ENCODE results near the gene ZNF804B. TPM values are rescaled to one million over a fixed set of nuclear protein-coding genes. Genes with fewer than 3 reads are reported as not detected.
"Not testable (repeated sequence)": the region's sequence is repeated elsewhere in the genome, so short reads cannot be mapped to it uniquely, and the experiment has no call there.

The ZNF804B gene
- total RNA-seq, 1 donor from 2014 or later: not detected

- no peaks in the 10 kb centered on the region for H3K36me3 ChIP-seq
- ATAC-seq: no peak
- no peak overlapping the region for H3K4me3 ChIP-seq
- H3K27ac ChIP-seq: no peak overlapping the region
- no peak for DNase-seq
- TF ChIP-seq CTCF (IDR thresholded peaks at IDR 0.05): no peak
- H3K27me3 ChIP-seq (ENCODE audit: low read depth): no peaks in the 10 kb centered on the region
- intact Hi-C loops (cut with DNase I): no loop called here
- no peaks in the 10 kb centered on the region for H3K9me3 ChIP-seq
- no peaks in the 10 kb centered on the region for H3K4me1 ChIP-seq
Observed at GRCh38 chr7:89182116-89182515, 422.6 kb downstream of the ZNF804B start.

GRCh38 chr7:89183712-89184111 lies 424.2 kb downstream of the ZNF804B start:
- no peak overlapping the region for H3K27ac ChIP-seq
- H3K36me3 ChIP-seq: no peaks in the 10 kb centered on the region
- no peaks in the 10 kb centered on the region for H3K4me1 ChIP-seq
- DNase-seq (no peak), ATAC-seq (no peak)
- intact Hi-C loops (cut with DNase I): no loop called here
- no peak overlapping the region for H3K4me3 ChIP-seq
- no peaks in the 10 kb centered on the region for H3K27me3 ChIP-seq (ENCODE audit: low read depth)
- TF ChIP-seq CTCF (IDR thresholded peaks at IDR 0.05): no peak
- H3K9me3 ChIP-seq: no peaks in the 10 kb centered on the region

GRCh38 chr7:89200758-89201157 lies 441.3 kb downstream of the ZNF804B start:
- H3K4me1 ChIP-seq: no peaks in the 10 kb centered on the region
- no peak overlapping the region for H3K4me3 ChIP-seq
- no peaks in the 10 kb centered on the region for H3K9me3 ChIP-seq
- no peaks in the 10 kb centered on the region for H3K36me3 ChIP-seq
- DNase-seq (no peak), ATAC-seq (no peak)
- H3K27me3 ChIP-seq (ENCODE audit: low read depth): no peaks in the 10 kb centered on the region
- intact Hi-C loops (cut with DNase I): no loop called here
- no peak for TF ChIP-seq CTCF (IDR thresholded peaks at IDR 0.05)
- H3K27ac ChIP-seq: no peak overlapping the region

GRCh38 chr7:89223900-89224395 lies 464.4 kb downstream of the ZNF804B start:
- no peak for ATAC-seq
- H3K27me3 ChIP-seq (ENCODE audit: low read depth): no peaks in the 10 kb centered on the region
- no peaks in the 10 kb centered on the region for H3K4me1 ChIP-seq
- TF ChIP-seq CTCF (IDR thresholded peaks at IDR 0.05): no peak
- no peak for DNase-seq
- H3K4me3 ChIP-seq: no peak overlapping the region
- H3K36me3 ChIP-seq: no peaks in the 10 kb centered on the region
- no peaks in the 10 kb centered on the region for H3K9me3 ChIP-seq
- intact Hi-C loops (cut with DNase I): no loop called here
- no peak overlapping the region for H3K27ac ChIP-seq

GRCh38 chr7:89228688-89229171 lies 469.2 kb downstream of the ZNF804B start:
- H3K27me3 ChIP-seq (ENCODE audit: low read depth); H3K36me3 ChIP-seq; H3K4me1 ChIP-seq; H3K27ac ChIP-seq; DNase-seq; ATAC-seq; H3K9me3 ChIP-seq; intact Hi-C loops (cut with DNase I); H3K4me3 ChIP-seq: not testable (repeated sequence)

GRCh38 chr7:89238156-89238555 lies 478.7 kb downstream of the ZNF804B start:
- ATAC-seq (no peak), DNase-seq (no peak)
- H3K27me3 ChIP-seq (ENCODE audit: low read depth): no peaks in the 10 kb centered on the region
- H3K4me3 ChIP-seq: no peak overlapping the region
- no peaks in the 10 kb centered on the region for H3K9me3 ChIP-seq
- intact Hi-C loops (cut with DNase I): no loop called here
- H3K4me1 ChIP-seq: no peaks in the 10 kb centered on the region
- no peak overlapping the region for H3K27ac ChIP-seq
- no peak for TF ChIP-seq CTCF (IDR thresholded peaks at IDR 0.05)
- H3K36me3 ChIP-seq: no peaks in the 10 kb centered on the region
